ENCODE results near the gene SMAD9.
"Not testable (repeated sequence)": the region's sequence is repeated elsewhere in the genome, so short reads cannot be mapped to it uniquely, and the experiment has no call there.

Gene SMAD9

GRCh38 chr13:36907821-36908220 is 12.2 kb downstream of the SMAD9 start:
- DNase-seq, result no peak

DNA sequence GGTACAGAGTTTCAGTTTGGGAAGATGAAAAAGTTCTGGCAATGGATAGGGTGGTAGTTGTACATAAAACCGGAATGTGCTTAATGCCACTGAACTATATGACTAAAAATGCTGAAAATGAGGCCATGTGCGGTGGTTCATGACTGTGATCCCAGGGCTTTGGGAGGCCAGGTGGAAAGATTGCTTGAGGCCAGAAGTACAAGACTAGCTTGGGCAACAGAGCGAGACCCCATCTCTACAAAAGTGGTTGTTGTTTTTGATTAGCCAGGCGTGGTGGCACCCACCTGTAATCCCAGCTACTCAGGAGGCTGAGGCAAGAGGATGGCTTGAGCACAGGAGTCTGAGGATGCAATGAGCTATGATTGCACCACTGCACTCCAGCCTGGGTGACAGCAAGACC is 12.8 kb downstream of the SMAD9 start:
- DNase-seq, result no peak

DNA sequence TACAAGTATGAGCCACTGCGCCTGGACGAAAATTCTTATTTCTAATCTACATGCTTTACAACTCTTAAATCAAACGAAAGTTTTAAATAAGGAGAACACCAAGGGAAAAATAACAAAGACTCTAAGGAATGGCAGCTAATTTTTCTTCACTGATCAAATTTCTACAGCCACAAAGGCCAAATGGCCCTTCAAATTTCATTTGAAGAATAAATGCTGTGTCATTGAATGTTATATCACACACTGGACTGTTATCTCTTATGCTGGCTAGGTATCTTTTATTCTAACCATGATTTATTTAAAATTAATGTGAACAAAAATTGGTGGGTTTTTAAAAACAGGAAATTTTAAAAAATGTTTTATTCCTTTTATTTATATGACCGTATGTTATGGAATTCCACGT is 14.1 kb downstream of the SMAD9 start:
- DNase-seq, result no peak

GRCh38 chr13:36903925-36904595 is 16.0 kb downstream of the SMAD9 start:
- DNase-seq, result no peak

DNA sequence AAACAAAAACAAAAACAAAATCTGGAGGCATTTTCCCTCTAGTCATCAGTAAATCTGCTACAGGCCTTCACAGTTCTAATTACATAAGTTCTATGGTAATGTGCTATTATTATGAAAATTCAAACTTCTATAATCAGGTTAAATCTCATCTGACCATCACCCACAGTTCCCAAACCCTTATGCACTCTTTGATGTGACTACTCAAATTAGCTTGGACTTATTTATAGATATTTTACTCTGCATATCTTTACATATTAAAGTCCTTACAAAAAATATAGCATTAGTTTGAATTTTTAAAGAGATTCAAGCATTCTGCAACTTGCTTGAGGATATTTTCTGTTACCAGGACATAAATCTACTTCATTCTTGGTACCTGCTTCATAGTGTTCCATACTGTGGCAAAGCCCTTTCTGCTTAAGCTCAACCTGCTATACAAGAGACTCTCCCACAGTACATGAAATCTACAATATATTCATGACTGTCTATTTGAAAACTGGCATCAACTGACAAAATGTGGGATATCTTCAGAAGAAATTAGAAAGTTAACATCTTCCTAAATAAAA is 22.9 kb downstream of the SMAD9 start:
- no peak for DNase-seq

- DNase-seq, result no peak
These were observed 28.3 kb downstream of the SMAD9 start for GRCh38 chr13:36891752-36892151.

- DNase-seq, result no peak
These were observed 31.4 kb downstream of the SMAD9 start for GRCh38 chr13:36888645-36889044.

DNA sequence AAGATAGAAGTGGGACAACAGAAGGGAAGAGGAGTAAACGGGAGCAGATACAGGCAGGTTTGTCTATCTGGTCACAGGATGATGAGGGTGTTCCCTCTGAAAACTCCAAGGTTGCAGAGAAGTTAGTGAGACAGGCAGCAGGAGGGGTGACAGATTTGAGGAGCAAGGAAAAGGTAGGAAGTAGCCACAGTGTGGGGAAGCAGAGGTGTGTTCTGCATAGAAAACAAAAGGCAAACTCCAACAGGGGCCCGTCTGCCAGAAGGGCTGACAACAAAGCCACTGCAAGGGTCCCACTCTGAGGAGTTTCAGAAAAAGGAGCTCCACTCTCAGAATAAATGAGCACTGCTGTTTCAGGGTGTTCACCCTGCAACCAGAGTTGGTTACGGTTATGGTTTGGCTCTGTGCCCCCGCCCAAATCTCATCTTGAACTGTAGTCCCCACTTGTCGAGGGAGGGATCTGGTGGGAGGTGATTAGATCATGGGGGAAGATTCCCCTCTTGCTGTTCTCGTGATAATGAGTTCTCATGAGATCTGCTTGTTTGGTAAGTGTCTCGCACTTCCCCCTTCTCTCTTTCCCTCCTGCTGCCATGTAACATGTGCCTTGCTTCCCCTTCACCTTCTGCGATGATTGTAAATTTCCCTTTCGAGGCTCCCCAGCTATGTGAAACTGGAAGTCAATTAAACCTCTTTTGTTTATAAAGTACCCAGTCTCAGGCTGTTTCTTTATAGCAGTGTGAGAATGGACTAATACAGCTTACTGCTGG is 32.1 kb downstream of the SMAD9 start:
- DNase-seq, result no peak

GRCh38 chr13:36885901-36886300 is 34.1 kb downstream of the SMAD9 start:
- no peak for DNase-seq

DNA sequence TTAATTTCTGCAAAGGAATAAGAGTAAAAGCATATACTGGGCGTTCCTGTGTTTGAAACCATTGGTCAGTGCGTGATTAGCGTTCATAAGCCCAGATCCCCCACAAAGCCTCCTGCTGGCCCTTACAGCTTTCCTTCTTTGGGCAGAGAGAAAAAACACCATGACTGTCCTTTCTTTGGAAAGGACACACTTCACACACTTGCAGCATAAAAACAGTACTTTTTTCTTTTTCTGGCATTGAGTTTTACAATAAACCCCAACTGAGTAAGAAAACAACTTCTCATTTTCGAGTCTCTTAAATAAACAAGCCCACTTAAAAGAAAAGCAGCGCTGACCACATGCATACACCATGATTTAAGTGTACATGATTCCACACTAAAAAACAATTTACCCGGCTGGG is 35.8 kb downstream of the SMAD9 start:
- DNase-seq, result no peak

DNA sequence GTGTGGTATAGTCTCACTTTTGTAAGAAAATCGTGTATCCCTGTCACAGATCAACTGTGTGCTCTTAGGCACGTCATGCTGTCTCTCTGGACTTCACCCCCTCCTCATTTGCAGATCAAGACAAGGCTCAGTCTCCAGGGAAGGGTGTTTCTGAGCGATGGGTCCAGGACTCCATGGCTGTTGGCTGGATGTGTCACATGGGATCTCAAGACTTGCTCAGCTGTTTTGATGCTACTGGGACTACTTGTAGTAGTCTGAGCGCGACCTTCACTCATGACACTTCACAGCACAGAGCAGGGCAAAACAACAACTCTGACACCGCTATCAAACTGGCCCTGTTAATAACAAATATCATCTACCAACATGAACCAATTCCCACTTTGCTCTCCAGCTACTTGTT is 36.2 kb downstream of the SMAD9 start:
- no peak for DNase-seq

GRCh38 chr13:36883392-36883791 is 36.6 kb downstream of the SMAD9 start:
- DNase-seq, result not testable (repeated sequence)

DNA sequence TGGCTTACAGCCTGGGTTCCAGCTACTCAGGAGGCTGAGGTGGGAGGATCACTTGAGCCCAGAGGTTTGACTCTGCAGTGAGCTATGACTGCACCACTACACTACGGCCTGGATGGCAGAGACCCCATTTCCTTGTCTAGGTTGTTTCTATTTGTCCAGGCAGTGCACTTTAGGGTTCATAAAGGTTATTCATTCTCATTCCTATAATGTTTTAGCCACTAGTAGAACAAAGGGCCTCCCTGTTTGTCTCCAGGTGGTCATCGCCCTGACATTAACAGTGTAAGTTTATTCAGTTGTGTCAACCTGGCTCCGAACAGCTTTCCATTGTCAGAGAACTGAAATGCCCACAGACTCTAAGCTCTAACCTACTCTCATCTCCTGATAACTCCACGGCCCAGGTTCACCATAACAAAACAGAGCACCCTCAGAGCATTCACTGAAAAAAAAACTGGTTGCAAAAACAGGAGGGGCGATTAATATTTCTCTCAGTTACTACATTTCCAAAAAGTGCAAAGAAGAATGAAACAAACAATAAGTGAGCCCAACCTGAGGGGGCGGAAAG is 37.1 kb downstream of the SMAD9 start:
- DNase-seq, result no peak

DNA sequence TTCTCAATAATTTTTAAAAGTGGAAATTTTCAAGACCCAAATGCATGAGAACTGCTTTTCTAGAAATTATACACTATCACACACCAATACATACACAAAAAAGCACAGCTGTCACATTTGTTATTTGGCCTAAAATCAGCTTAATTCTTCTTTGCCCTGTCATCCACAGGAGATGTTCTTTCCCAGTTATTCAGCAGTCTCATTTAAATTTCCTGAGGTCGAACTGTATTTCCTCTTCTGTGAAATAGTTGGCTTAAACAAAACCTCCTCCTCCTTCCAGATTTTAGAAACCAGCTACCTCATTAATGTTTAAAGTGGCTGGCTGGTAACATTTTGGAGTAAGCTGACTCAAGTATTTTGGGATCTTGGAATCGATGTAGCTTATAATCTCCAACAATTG is 39.1 kb downstream of the SMAD9 start:
- no peak for DNase-seq

DNA sequence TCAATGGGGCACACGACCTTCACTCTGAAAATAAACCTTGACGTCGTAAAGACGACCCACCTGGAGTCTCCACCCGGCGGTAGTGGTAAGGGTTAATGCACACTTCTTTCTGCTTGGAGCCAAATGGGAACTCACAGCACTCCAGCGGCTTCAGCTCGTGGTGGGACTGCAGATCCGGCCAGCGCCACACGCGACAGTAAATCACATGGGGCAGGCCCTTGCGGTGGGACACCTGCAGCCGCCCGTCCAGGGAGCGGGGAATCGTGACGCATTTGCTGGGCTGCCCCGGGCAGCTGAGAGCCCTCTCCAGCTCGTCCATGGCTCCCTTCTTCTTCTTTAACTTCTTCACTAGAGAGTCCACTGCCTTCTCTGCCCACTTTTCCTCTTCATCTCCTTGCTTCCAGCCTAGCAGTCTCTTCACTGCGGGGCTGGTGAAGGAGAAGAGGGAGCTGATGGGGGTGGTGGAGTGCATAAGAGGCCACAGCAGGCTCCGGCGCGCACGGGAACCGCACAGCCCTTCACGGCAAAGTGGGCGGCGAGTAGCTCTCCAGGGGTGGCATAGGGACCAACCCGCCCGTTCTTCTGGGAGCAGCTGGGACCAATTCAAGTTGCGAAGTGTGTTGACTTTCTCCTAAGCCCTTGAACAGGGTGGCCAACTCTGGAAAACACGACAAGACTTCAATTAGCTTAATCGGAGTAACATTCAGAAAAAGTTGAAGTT is 40.7 kb downstream of the SMAD9 start:
- DNase-seq, result no peak

GRCh38 chr13:36875961-36876360 is 44.1 kb downstream of the SMAD9 start:
- DNase-seq, result no peak

DNA sequence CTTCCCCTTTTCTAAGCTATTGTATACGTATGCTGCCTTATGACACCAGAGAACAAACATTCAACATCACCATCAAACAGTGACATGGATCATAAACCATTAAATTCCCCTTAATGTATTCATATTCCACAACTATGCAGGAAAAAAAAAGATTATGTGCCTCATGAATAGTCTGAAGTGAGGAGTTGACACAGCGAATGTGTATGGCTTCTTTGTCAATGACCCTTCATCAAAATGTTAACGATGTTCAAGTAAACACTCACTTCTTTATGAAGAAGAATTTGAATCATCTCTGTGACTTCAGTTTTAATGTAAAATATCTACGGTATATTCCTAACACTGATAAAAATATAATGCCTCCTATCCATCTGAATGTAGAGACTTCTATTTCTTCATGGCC is 44.6 kb downstream of the SMAD9 start:
- DNase-seq, result no peak

- DNase-seq, result no peak
These were observed 47.4 kb downstream of the SMAD9 start for GRCh38 chr13:36872621-36873020.

DNA sequence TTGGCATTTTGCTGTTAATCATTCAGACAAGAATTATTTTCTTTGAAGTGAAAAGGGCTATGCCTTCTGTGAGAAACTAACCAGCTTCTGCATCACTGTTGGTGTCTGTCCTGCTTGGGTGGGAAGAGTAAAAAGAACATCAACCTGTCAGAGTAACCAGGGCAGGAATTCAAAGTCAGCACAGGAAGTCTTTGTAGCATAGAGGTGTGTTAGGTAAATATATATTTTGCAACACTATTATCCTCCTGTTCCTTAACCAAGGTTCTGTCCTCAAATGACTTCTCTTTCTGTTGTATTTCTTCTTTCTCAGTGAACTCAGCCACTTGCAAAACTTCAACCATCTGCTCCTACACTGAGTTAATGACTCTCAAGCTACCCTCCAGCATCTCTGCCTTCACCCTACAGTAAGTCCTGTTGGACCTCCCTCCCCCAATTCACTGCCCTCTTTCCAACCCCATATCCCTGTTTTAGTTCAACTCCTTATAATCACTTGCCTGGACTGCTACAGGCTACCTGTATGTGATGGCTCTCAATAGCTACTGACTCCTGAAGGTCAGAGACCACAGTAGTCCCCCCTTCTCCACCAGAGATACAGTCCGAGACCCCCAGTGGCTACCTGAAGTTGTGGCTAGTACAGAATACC is 49.9 kb downstream of the SMAD9 start:
- DNase-seq, result no peak

DNA sequence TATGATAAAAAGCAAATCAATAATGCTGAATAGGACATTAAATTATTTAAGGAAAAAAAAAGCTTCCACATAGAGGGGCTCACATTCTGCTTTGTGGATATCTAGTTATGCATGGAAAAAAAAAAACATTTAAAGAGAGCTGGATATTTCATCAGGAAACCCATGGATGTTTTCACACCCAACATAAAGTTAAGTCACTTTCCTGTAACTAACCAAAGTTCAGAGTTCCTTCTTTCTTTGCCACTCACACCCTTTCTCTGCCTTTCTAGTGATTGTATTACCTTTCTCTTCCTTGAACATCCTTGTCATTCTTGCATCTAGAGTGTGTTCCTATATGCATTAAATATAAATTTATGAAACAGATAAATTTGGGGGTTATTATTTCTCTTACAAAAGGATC is 53.8 kb downstream of the SMAD9 start:
- no peak for DNase-seq

DNA sequence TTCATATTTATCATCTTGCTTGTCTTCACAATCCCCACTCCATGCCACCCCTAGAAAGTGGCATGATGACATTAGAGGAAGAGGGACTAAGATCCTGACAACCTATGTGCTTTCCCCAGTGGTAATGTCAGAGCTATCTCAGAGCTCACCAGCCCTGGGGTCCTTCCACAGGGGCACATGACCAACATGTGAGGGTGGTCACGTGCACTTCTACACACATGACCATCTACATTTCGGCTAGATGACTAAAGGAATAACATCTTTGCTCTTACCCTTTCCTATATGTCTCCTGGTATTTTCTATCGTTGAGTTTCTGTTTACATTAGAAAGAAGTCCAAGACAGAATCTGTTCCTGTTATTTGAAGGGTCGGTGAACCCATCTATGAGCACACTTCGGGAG is 54.8 kb downstream of the SMAD9 start:
- DNase-seq, result no peak

GRCh38 chr13:36862722-36863121 is 57.3 kb downstream of the SMAD9 start:
- DNase-seq, result no peak

Measured in stimulated activated naive CD4-positive, alpha-beta T cell (primary cell).